SJSA1 (cell line): ENCODE data around the gene IQGAP3. TPM values are rescaled to one million over a fixed set of nuclear protein-coding genes. Genes with fewer than 3 reads are reported as not detected.

Experiments
- DNase-seq, 2 experiments: peaks; one replicate each; pipeline ENCODE4 v3.0.0-alpha.2; 2015 to 2020; ENCODE audit warnings: low spot score in 2 of 2, low read depth in 1 of 2
- H3K27ac ChIP-seq: fragments of 250-450 bp; sonication (Bioruptor Pico); 2 replicates; pipeline ENCODE4 v1.5.1; 2020; ENCODE audit warnings: mild to moderate bottlenecking, moderate library complexity
- H3K27me3 ChIP-seq: fragments of 250-450 bp; sonication (Bioruptor Pico); replicated peaks from 2 replicates; pipeline ENCODE4 v1.5.1; 2020; ENCODE audit warnings: mild to moderate bottlenecking, moderate library complexity
- H3K36me3 ChIP-seq: fragments of 250-450 bp; sonication (Bioruptor Pico); 2 replicates; pipeline ENCODE4 v1.5.1; 2020; ENCODE audit warnings: mild to moderate bottlenecking
- H3K4me1 ChIP-seq: fragments of 250-450 bp; sonication (Bioruptor Pico); replicated peaks from 2 replicates; pipeline ENCODE4 v1.6.1; 2021; ENCODE audit warnings: mild to moderate bottlenecking
- H3K4me3 ChIP-seq: fragments of 250-450 bp; sonication (Bioruptor Pico); 2 replicates; pipeline ENCODE4 v1.5.1; 2020; ENCODE audit warnings: mild to moderate bottlenecking
- H3K9me3 ChIP-seq: fragments of 250-450 bp; sonication (Bioruptor Pico); replicated peaks from 2 replicates; pipeline ENCODE4 v1.5.1; 2020; ENCODE audit warnings: mild to moderate bottlenecking
- total RNA-seq: library from RNA; depleted of rRNA; stranded (reverse); fragments of >200 nt; shearing (Covaris generic); gene quantifications from 2 replicates; pipeline ENCODE4 v1.2.3, GENCODE V29; 2014

IQGAP3 gene
- total RNA-seq, 1 experiment from 2014 or later, result 64.1 TPM

DNA sequence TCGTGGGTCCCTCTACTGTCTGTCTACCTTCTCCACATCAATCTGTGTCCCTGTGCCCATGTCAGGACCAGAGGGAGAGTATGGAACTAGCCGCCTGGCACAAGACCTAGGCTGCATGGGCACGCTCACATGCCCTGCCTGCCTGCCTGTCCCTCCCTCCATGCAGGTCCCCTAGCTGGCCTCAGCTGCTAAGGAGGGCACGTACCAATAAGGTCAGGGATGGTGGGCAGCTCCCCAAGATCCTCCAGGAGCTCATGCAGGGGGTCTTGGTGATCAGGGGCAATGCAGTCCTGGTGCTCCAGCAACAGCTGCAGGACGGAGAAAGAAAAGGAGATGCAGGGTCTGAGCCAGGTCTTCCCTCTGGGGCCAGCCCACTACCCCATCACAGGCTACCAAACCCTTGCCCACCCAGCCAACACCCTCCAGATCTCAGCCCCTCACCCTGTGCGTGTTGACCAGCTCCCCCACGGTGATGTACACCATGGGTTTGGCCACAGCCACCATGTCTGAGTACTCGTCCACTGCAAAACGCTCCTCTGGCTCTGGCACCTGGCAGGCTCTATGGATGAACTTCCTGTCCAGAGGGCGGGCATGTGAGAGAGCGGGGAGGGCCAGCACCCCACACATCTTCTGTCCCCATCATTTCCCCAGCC lies 38.7 kb downstream of the IQGAP3 start:
- Histone ChIP-seq H3K4me3 (no peak overlapping the region), H3K27me3 (no peaks in the 10 kb centered on the region), H3K9me3 (no peaks in the 10 kb centered on the region), H3K4me1 (no peaks in the 10 kb centered on the region), H3K36me3 (peaks cover 99% of the 10 kb centered on the region), H3K27ac (no peak overlapping the region)
- DNase-seq, result no peak

- DNase-seq, result no peak
- Histone ChIP-seq H3K9me3 (no peaks in the 10 kb centered on the region), H3K36me3 (peaks cover 99% of the 10 kb centered on the region)
These were observed 40.0 kb downstream of the IQGAP3 start for GRCh38 chr1:156532374-156532773.

GRCh38 chr1:156530006-156530405 lies 42.4 kb downstream of the IQGAP3 start:
- H3K27me3 ChIP-seq, result no peaks in the 10 kb centered on the region
- no peak overlapping the region for H3K27ac ChIP-seq
- H3K4me1 ChIP-seq, result no peaks in the 10 kb centered on the region
- no peaks in the 10 kb centered on the region for H3K9me3 ChIP-seq
- H3K36me3 ChIP-seq, result peaks cover 97% of the 10 kb centered on the region
- DNase-seq, result no peak
- H3K4me3 ChIP-seq, result no peak overlapping the region

More at GRCh38 chr1:156532374-156532773, 40.0 kb downstream of the IQGAP3 start:
- Histone ChIP-seq H3K4me3 (no peak overlapping the region), H3K4me1 (no peaks in the 10 kb centered on the region), H3K27me3 (no peaks in the 10 kb centered on the region), H3K27ac (no peak overlapping the region)

DNA sequence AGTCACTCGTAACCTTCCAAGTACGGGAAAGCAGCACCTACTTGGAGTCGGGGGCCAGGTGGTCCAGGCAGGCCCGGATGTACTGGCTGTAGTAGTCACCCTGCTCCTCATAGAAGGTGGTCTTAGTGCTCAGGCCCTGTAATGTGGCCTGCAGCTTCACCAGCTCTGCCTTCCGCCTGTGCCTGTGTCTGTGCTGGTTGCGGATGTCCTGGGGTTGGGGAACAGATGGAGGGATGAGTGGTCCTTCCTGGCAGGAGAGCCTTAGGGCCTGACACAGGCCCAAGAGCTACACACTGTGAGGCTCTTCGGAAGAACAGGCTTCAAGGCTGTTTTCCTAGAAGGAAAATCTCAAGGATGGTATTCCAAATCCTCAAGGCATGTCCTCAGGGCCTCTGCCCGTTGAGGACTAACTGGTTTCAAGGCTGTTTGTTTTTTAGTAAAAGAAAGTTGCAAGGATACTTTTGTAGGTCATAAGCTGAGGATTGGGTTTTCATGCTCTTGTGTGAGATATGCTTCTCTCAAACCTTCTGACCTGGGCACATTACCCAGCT lies 43.4 kb downstream of the IQGAP3 start:
- Histone ChIP-seq H3K4me1 (no peaks in the 10 kb centered on the region), H3K4me3 (no peak overlapping the region), H3K36me3 (peaks cover 97% of the 10 kb centered on the region), H3K9me3 (no peaks in the 10 kb centered on the region), H3K27ac (no peak overlapping the region), H3K27me3 (no peaks in the 10 kb centered on the region)
- DNase-seq, result no peak

GRCh38 chr1:156528231-156528630 lies 44.1 kb downstream of the IQGAP3 start:
- Histone ChIP-seq H3K36me3 (peaks cover 94% of the 10 kb centered on the region), H3K4me3 (no peak overlapping the region), H3K27ac (no peak overlapping the region), H3K4me1 (no peaks in the 10 kb centered on the region), H3K9me3 (no peaks in the 10 kb centered on the region), H3K27me3 (no peaks in the 10 kb centered on the region)
- no peak for DNase-seq

DNA sequence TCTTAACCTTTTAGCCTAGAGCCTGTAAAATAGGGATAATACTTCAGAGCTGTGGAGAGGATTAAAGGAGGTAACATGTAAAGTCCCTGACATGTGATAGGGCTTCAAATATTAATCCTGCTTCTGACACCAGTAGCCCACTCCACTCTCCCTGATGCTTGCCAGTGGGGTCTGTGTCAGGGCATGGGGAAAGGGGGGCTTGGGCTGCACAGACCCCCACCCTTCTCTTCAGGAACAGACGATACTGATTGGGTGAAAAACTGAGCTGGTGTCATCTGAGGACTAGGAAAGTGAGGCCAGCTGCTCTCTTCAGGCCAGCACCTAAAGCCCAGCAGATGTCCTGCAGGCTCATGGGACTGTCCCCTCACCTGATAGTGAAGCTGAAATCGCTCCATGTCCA lies 44.8 kb downstream of the IQGAP3 start:
- H3K9me3 ChIP-seq, result no peaks in the 10 kb centered on the region
- H3K4me1 ChIP-seq, result no peaks in the 10 kb centered on the region
- peaks cover 88% of the 10 kb centered on the region for H3K36me3 ChIP-seq
- H3K4me3 ChIP-seq, result no peak overlapping the region
- H3K27me3 ChIP-seq, result no peaks in the 10 kb centered on the region
- H3K27ac ChIP-seq, result no peak overlapping the region
- no peak for DNase-seq

GRCh38 chr1:156525856-156526489 lies 46.4 kb downstream of the IQGAP3 start:
- no peaks in the 10 kb centered on the region for H3K27me3 ChIP-seq
- H3K36me3 ChIP-seq, result peaks cover 72% of the 10 kb centered on the region
- H3K4me3 ChIP-seq, result no peak overlapping the region
- no peak overlapping the region for H3K27ac ChIP-seq
- H3K4me1 ChIP-seq, result no peaks in the 10 kb centered on the region
- H3K9me3 ChIP-seq, result no peaks in the 10 kb centered on the region
- DNase-seq, result no peak

DNA sequence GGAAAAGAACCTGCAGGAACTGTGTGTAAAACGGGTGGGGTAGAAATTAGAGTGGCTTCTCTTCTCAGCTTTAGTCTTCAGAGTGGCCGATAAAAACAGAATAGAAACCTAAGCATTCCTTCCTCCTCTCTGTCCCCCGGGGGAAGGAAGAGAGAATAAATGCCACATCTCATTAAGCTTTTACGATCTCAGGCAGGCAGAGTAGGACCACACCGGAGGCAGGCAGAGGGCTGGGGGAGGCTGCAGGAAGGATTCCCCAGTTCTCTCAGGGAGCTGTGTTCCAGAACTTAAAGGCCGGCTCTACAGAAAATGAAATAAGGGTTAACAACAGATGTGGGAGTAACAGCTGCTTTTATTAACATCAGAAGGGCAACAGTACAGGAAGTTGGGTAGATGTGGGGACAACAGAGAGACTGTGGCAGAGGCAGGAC lies 47.3 kb downstream of the IQGAP3 start:
- no peak overlapping the region for H3K4me3 ChIP-seq
- no peaks in the 10 kb centered on the region for H3K9me3 ChIP-seq
- no peaks in the 10 kb centered on the region for H3K4me1 ChIP-seq
- H3K27ac ChIP-seq, result no peak overlapping the region
- no peaks in the 10 kb centered on the region for H3K27me3 ChIP-seq
- no peak for DNase-seq
- peaks cover 63% of the 10 kb centered on the region for H3K36me3 ChIP-seq

- H3K27ac ChIP-seq, result no peak overlapping the region
- no peaks in the 10 kb centered on the region for H3K4me1 ChIP-seq
- no peaks in the 10 kb centered on the region for H3K27me3 ChIP-seq
- H3K36me3 ChIP-seq, result peaks cover 58% of the 10 kb centered on the region
- no peaks in the 10 kb centered on the region for H3K9me3 ChIP-seq
- no peak overlapping the region for H3K4me3 ChIP-seq
- DNase-seq, result no peak
These were observed 47.9 kb downstream of the IQGAP3 start for GRCh38 chr1:156524481-156524869.

DNA sequence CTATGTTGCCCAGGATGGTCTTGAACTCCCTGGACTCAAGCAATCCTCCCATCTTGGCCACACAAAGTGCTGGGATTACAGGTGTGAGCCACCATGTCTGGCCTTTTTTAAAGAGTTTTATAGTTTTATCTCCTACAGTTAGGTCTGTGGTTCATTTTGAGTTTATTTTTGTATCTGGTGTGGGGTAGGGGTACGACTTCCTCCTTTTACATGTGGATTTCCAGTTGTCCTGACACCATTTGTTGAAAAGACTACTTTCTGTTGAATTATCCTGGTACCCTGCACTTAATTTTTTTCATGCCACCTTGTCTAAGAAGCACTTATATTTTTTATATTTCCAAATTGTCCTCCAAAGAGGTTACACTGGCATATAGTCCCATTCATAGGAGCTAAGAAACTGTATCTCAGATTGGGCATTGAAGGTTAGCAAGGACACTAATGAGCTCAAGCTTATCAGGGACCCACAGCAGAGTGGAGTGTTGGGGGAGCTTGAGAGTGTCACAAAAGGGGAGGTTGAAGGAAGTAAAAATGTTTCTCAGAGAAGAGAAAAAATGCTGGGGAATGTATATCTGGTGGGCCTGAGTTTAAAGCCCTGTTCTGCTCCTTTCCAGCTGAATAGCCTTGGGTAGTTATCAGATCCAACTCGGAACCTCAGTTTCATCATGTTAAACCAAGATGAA lies 48.4 kb downstream of the IQGAP3 start:
- no peaks in the 10 kb centered on the region for H3K9me3 ChIP-seq
- H3K27me3 ChIP-seq, result no peaks in the 10 kb centered on the region
- DNase-seq, result no peak
- no peak overlapping the region for H3K27ac ChIP-seq
- H3K36me3 ChIP-seq, result peaks cover 53% of the 10 kb centered on the region
- H3K4me1 ChIP-seq, result no peaks in the 10 kb centered on the region
- no peak overlapping the region for H3K4me3 ChIP-seq

DNA sequence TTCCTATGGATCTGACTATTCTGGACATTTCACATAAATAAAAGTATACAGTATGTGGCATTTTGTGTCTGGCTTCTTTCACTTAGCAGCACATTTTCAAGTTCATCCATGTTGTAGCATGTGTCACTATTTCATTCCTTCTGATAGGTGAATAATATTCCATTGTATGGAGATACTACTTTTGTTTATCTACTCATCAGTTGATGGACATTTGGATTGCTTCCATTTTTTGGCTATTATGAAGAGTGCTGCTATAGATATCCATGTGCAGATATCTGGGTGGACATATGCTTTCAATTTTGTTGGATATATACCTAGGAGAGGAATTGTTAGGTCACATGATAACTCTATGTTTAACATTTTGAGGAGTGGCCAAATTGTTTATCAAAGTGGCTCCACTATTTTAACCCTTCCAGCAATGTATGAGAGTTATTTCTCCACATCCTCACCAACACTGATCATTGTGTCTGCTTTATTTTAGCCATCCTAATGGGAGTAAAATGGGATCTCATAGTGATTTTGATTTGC lies 49.9 kb downstream of the IQGAP3 start:
- DNase-seq, result no peak
- no peak overlapping the region for H3K4me3 ChIP-seq
- H3K9me3 ChIP-seq, result no peaks in the 10 kb centered on the region

DNA sequence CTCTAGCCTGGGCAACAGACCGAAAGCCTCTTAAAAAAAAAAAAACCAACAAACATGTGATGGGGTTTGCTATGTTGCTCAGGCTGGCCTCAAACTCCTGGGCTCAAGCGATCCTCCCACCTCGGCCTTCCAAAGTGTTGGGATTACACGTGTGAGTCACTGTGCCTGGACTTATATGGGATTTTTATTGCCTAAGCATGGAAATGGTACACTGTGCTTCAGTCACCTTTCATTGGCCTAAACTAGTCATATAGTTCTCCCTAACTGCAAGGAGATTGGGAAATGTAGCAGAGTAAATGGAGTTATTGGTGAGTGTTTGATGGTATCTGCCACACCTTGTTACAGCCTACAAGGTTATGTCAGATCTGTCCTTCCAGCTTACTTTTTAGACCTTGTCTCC lies 54.6 kb downstream of the IQGAP3 start:
- no peaks in the 10 kb centered on the region for H3K36me3 ChIP-seq
- H3K27ac ChIP-seq, result no peak overlapping the region
- no peaks in the 10 kb centered on the region for H3K9me3 ChIP-seq
- H3K4me3 ChIP-seq, result no peak overlapping the region
- no peaks in the 10 kb centered on the region for H3K27me3 ChIP-seq
- H3K4me1 ChIP-seq, result no peaks in the 10 kb centered on the region
- DNase-seq, result no peak

More for the DNA sequence above, 49.9 kb downstream of the IQGAP3 start:
- H3K36me3 ChIP-seq, result peaks cover 38% of the 10 kb centered on the region
- no peaks in the 10 kb centered on the region for H3K27me3 ChIP-seq
- no peak overlapping the region for H3K27ac ChIP-seq
- no peaks in the 10 kb centered on the region for H3K4me1 ChIP-seq

DNA sequence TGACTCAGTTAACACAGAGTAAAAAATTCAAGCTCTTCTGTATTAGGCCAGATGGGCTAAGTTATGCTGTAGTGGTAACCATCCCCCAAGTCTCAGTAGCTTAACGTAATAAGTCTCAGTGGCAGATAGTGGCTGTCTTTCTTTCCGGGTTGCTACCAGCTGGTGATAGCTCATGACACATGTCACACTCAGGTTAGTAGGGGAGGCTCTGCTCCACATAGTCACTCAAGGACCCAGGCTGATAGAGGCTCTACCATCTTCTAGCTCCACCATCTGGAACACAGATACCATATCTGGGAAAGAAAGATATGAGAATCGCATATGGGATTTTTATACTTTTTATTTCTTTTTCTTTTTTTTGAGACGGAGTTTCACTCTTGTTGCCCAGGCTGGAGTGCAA lies 55.5 kb downstream of the IQGAP3 start:
- H3K27ac ChIP-seq, result no peak overlapping the region

DNA sequence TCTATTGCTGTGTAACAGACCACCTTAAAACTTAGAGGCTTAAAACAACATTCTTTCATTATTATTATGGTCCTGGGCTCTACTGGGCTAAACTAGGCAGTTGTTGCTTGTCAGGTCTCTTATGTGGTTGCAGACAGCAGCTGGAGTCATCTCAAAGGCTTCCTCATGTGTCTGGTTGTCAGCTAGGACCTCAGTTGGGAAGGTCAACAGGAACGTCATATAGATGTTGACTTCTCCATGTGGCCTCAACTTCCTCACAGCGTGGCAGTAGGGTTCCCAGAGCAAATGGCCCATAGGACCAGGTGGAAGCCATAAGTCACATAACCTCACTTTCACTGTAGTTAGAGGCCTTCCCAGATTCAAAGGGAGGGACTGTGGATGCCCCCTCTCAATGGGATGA lies 56.4 kb downstream of the IQGAP3 start:
- no peak overlapping the region for H3K27ac ChIP-seq
- no peak overlapping the region for H3K4me3 ChIP-seq
- H3K36me3 ChIP-seq, result no peaks in the 10 kb centered on the region
- no peak for DNase-seq
- no peaks in the 10 kb centered on the region; the same call in 1 of the 2 replicates for H3K4me1 ChIP-seq
- no peaks in the 10 kb centered on the region for H3K9me3 ChIP-seq
- no peaks in the 10 kb centered on the region for H3K27me3 ChIP-seq

More for the DNA sequence above, 55.5 kb downstream of the IQGAP3 start:
- no peaks in the 10 kb centered on the region for H3K27me3 ChIP-seq
- no peaks in the 10 kb centered on the region for H3K4me1 ChIP-seq
- H3K36me3 ChIP-seq, result no peaks in the 10 kb centered on the region
- H3K9me3 ChIP-seq, result no peaks in the 10 kb centered on the region
- no peak for DNase-seq
- no peak overlapping the region for H3K4me3 ChIP-seq
